AG10803 (cell line): ENCODE measurements around the gene LGMN.

Experiments used
- DNase-seq: peaks from one replicate; pipeline ENCODE4 v3.0.0; 2010; ENCODE audit warnings: low read depth
- H3K4me3 ChIP-seq: 2 replicates; pipeline ENCODE4 v1.5.1; 2011; ENCODE audit warnings: mild to moderate bottlenecking, low read length, control low read depth
- CTCF ChIP-seq: conservative IDR thresholded peaks from 2 replicates; pipeline ENCODE4 v1.5.1; 2011; ENCODE audit warnings: mild to moderate bottlenecking, low read length, control low read depth, inconsistent platforms

LGMN gene

GRCh38 chr14:92744198-92744597 lies 4.2 kb downstream of the LGMN start:
- no peak for TF ChIP-seq CTCF
- no peak overlapping the region for H3K4me3 ChIP-seq
- no peak for DNase-seq

GRCh38 chr14:92740440-92740839 lies 8.0 kb downstream of the LGMN start:
- no peak overlapping the region for H3K4me3 ChIP-seq
- no peak for TF ChIP-seq CTCF
- DNase-seq: no peak

- no peak for TF ChIP-seq CTCF
- DNase-seq: no peak
- H3K4me3 ChIP-seq: no peak overlapping the region
These were observed 10.7 kb downstream of the LGMN start for GRCh38 chr14:92737619-92738188.

GRCh38 chr14:92737206-92737605 lies 11.2 kb downstream of the LGMN start:
- H3K4me3 ChIP-seq: no peak overlapping the region
- TF ChIP-seq CTCF: no peak
- DNase-seq: no peak

DNA sequence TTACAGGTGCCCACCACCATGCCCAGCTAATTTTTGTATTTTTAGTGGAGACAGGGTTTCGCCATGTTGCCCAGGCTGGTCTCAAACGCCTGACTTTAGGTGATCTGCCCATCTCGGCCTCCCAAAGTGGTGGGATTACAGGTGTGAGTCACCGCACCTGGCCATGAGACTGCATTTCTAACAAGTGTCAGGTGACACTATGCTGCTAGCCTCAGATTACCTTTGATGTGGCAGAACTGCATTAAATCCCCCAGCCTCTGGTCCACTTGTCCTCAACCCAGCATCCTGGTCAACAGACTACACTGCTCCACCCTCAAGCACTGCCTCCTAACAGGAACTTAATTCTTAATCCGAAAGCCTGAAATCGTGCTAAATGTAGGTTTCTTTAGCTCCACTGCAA lies 13.1 kb downstream of the LGMN start:
- no peak overlapping the region for H3K4me3 ChIP-seq
- no peak for DNase-seq
- no peak for TF ChIP-seq CTCF

DNA sequence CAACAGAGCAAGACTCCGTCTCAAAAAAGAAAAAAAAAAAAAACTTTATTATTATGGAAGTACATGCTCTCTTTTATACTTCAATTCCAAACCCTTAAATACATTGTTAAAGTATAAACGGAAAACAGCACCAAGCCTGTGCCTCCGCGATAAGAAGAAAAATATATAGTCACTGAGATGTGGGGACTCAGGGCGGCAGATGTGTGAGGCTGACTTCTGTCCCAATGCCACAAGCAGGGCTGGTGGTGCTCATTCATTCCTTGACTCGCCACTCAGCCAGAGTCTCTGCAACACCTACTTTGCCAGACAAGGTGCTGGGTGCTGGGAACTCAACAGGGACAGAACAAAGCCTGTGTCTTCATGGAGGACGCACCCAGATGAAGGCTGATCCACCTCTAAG lies 13.8 kb downstream of the LGMN start:
- no peak for DNase-seq
- no peak overlapping the region for H3K4me3 ChIP-seq
- no peak for TF ChIP-seq CTCF

DNA sequence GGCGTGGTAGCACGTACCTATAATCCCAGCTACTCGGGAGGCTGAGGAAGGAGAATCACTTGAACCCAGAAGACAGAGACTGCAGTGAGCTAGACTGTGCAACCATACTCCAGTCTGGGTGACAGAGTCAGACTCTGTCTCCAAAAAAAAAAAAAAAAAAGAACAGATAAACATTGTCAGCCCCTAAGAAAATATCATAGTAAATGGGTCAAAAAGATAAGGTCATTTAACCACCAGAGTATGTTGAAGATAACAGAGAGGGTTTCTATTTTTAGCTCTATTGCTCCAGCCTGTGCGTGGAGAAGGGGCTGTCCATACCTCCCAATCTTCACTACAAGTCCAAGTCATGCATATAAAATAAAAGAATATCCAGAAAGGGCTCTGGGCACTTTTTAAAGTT lies 15.4 kb downstream of the LGMN start:
- H3K4me3 ChIP-seq: no peak overlapping the region
- no peak for DNase-seq
- TF ChIP-seq CTCF: no peak
